ENCODE measurements around the gene COL5A1.

The COL5A1 gene

GRCh38 chr9:134725605-134725940, 84.0 kb downstream of the COL5A1 start:
- no peak for DNase-seq (ENCODE audit: low read depth in 2 of 2)

GRCh38 chr9:134726026-134726721, 84.6 kb downstream of the COL5A1 start:
- no peak for DNase-seq (ENCODE audit: low read depth in 2 of 2)

- no peak for DNase-seq (ENCODE audit: low read depth in 2 of 2)
Measured at GRCh38 chr9:134726722-134727034, 85.1 kb downstream of the COL5A1 start.

- DNase-seq (ENCODE audit: low read depth in 2 of 2) = no peak
Measured at GRCh38 chr9:134728021-134728795, 86.6 kb downstream of the COL5A1 start.

- no peak for DNase-seq (ENCODE audit: low read depth in 2 of 2)
Measured at GRCh38 chr9:134728801-134729495, 87.3 kb downstream of the COL5A1 start.

GRCh38 chr9:134730011-134730760, 88.6 kb downstream of the COL5A1 start:
- no peak for DNase-seq (ENCODE audit: low read depth in 2 of 2)

GRCh38 chr9:134730761-134731496, 89.3 kb downstream of the COL5A1 start:
- no peak for DNase-seq (ENCODE audit: low read depth in 2 of 2)

- DNase-seq (ENCODE audit: low read depth in 2 of 2) = no peak
Measured at GRCh38 chr9:134731497-134732391, 90.1 kb downstream of the COL5A1 start.

GRCh38 chr9:134732392-134733110, 90.9 kb downstream of the COL5A1 start:
- DNase-seq (ENCODE audit: low read depth in 2 of 2) = no peak

GRCh38 chr9:134733480-134734232, 92.1 kb downstream of the COL5A1 start:
- DNase-seq (ENCODE audit: low read depth in 2 of 2) = no peak

- no peak for DNase-seq (ENCODE audit: low read depth in 2 of 2)
Measured at GRCh38 chr9:134734270-134734669, 92.7 kb downstream of the COL5A1 start.

GRCh38 chr9:134735441-134736175, 94.0 kb downstream of the COL5A1 start:
- DNase-seq (ENCODE audit: low read depth in 2 of 2) = no peak

GRCh38 chr9:134736791-134737497, 95.3 kb downstream of the COL5A1 start:
- no peak for DNase-seq (ENCODE audit: low read depth in 2 of 2)

- DNase-seq (ENCODE audit: low read depth in 2 of 2) = no peak
Measured at GRCh38 chr9:134737842-134738580, 96.4 kb downstream of the COL5A1 start.

GRCh38 chr9:134738869-134739659, 97.5 kb downstream of the COL5A1 start:
- no peak for DNase-seq (ENCODE audit: low read depth in 2 of 2)

- no peak for DNase-seq (ENCODE audit: low read depth in 2 of 2)
Measured at GRCh38 chr9:134739660-134739968, 98.0 kb downstream of the COL5A1 start.
